HL-60/S4 treated with retinoic acid at 250 ng/mL for 4 days and 3 days (cell line): Measurements from ENCODE around the gene LLGL2.

Experiments used
- in situ Hi-C: fragments of 300-500 bp; cut with MboI; formaldehyde crosslinking; loops from 2 replicates; pipeline ENCODE4 v1.7.0; 2022; ENCODE audit warnings: low sequenced_read_pairs

LLGL2 gene

DNA sequence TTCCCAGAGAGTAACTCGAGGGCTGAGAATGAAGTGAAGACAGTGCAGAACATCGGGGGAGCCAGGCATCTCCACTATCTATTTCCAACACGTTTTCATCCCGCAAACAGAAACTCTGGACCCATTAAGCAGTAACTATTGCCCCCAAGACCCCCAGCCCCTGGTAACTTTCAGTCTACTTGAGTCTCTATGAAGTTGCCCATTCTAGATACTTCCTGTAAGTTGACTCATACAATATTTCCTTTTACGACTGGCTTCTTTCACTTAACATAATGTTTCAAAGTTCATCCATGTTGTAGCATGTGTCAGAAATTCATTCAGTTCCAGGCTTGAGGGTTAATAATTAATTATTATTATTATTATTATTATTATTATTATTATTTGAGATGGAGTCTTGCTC, 81.6 kb downstream of the LLGL2 start:
- in situ Hi-C loops = no loop called here

DNA sequence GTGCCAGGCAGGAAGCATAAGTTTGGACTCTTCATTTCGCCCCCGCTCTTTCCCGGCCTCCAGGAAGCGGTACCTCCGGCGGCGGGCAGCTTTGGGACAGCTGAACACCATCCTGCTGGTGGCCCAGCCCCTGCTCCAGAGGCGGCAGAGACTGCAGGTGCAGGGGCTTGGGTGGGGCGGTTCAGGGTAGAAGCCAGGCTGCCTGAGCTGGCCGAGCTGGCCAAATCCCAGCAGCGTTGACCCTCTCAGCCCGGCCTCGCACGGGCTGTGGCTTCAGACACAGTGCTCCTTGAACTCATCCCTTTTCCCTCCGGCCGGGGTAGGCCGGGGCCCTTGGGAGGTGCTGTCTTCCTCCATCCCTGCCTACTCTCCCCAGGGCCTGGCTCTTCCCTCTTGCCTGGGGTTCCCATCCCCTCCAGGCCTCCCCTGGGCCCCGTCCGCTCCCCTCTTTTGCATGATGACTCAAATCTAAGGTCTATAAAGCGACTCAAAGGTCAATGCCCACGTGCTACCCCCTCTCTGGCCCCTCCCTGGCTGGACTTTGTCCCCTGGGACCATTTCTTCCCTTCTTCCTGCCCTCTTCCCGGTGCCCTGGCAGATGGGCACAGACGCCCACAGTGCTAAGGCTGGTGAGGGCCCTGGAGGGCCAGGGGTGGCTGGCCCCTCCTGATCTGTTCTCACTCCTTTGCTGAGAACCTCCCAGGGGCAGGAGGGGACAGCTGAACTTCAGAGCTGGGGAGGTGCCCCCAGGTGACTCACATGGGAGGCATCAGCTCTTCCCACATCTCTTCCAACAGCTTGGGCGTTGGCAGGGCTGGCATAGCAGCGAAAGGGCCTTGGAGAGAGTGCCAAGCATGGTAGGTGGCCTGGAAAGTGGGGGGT, 84.8 kb downstream of the LLGL2 start:
- in situ Hi-C loops = no loop called here

DNA sequence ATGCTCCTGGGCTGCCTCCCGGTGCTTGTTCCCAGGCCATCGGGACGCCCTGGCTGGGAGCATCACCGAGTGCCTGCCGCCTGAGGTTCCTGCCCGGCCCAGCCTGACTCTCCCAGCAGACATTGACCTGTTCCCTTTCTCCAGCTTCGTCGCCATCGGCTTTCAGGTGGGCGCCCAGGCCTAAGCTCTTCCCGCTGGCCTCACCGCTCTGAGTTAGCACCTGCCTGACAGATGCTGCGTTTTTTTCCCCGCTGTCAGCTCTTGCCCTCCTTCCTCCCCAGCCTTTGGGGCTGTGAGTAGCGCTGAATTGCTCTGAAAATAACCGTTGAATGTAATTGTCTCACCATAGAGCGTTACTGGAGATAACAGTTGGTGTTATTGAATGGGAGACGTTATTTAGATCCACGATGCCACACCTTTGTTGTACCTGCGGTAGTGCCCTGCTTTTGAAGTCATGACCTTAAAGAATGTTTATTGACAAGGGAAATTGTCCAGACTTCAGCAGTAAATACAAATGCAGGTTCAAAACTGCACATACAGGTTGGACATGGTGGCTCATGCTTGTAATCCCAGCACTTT, 86.4 kb downstream of the LLGL2 start:
- in situ Hi-C loops = no loop called here

DNA sequence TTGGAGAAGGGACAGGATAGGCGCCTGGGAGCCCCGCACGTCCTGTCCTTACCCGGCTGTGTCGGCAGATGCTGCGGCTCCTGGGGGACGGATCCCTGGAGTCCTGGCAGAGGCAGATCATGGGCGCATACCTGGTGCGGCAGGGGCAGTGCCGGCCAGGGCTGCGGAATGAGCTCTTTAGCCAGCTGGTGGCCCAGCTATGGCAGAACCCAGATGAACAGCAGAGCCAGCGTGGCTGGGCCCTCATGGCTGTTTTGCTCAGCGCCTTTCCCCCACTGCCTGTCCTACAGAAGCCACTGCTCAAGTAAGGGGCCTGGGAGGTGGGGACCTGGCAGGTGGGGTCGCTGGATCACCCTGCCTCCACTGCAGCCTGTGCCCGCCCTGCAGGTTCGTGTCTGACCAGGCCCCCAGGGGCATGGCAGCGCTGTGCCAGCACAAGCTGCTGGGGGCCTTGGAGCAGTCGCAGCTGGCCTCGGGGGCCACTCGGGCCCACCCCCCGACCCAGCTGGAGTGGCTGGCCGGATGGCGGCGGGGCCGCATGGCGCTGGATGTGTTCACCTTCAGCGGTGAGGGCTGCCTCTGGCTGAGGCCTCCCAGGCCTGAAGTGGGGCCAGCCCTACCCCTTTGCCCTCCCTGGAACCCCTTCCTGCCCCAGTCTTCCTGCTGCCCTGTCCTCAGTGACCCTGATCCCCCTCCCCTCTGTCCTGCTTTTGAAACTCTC, 87.6 kb downstream of the LLGL2 start:
- in situ Hi-C loops = no loop called here

DNA sequence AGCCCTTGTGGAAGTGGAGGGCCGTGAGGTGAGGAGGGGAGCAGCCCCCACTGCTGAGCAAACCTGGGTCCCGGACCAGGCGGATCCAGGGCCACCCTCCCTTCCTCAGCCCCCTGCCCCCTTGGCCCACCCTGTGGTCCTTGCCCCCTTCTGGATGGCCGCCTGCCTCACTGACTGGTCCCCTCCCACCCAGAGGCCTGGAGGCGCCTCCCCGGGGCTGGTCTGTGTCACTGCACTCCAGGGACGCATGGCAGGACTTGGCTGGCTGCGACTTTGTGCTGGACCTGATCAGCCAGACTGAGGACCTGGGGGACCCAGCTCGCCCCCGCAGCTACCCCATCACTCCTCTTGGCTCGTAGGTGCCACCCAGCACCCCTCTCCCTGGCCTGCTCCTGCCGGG, 88.5 kb downstream of the LLGL2 start:
- in situ Hi-C loops = no loop called here

DNA sequence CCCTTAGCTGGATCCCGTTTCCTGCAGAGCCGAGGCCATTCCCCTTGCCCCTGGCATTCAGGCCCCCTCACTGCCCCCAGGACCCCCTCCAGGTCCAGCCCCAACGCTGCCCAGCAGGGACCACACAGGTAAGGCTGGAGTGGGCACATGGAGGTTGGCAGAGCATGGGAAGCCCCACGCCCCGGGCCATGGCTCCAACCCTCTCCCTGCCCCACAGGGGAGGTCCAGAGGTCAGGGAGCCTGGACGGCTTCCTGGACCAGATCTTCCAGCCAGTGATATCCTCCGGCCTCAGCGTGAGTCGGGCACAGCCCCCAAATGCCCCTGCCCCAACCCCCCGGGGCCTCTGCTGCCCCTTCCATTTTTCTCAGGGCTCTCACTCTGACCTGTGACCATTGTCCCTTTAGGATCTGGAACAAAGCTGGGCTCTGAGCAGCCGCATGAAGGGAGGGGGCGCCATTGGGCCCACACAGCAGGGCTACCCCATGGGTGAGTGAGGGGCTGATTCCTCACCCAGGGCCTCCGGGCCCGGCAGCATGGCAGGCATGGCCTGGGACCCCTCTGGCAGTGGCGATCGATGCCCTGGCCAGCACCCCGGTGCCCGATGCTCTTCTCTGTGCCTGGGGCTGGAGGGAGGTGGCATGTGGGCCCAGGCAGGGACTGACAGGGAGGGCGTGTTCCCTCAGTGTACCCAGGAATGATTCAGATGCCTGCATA, 89.2 kb downstream of the LLGL2 start:
- in situ Hi-C loops = no loop called here

DNA sequence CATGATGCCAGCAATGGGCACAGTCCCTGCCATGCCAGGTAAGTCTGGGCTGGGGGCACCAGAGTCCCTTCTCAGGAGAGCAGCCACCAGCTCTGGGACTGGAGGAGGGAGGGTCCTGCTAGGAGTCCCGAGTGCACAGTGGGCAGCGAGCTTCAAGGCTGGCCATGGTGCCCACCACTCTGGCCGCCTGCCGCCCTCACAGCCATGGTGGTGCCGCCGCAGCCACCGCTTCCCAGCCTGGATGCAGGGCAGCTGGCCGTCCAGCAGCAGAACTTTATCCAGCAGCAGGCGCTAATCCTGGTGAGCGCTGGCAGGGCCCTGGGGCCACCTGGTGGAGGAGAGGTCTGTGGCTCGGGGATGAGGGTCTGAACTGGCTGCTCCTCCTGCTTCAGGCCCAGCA, 89.8 kb downstream of the LLGL2 start:
- in situ Hi-C loops = no loop called here

DNA sequence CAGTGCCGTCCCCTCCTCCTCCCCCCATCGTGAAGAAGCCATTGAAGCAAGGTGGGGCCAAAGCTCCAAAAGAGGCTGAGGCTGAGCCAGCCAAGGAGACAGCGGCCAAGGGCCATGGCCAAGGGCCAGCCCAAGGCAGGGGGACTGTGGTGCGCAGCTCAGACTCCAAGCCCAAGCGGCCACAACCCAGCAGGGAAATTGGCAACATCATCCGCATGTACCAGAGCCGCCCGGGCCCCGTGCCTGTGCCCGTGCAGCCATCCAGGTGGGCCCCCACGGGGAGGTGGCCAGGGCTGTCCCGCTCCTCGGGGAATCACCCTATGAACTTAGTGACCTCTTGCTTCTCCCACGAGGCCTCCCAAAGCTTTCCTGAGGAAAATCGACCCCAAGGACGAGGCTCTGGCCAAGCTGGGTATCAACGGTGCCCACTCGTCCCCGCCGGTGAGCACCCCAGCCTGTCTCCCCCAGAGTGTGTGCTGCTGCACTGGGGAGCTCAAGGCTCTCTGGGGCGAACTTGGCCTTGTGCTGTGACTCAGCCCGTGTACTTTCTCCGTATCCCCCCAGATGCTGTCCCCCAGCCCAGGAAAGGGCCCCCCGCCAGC, 91.1 kb downstream of the LLGL2 start:
- in situ Hi-C loops = no loop called here

DNA sequence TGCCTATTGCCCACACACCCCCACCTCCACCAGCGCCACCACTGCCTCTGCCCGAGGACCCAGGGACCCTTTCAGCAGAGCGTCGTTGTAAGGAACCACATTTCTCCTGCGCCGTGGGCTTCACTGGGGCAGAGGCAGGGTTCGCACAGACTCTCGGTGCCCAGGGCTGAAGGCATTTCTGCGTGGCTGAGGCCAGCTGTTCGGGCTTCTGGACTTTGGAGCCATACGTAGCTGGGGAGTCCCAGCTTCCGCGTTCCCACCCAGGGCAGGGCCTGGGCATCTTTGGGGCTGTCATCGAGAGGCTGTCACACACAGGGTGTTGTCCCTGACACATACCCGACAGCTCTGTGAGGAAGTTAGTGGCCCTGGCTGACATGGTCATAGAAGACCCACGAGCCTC, 91.7 kb downstream of the LLGL2 start:
- in situ Hi-C loops = no loop called here

DNA sequence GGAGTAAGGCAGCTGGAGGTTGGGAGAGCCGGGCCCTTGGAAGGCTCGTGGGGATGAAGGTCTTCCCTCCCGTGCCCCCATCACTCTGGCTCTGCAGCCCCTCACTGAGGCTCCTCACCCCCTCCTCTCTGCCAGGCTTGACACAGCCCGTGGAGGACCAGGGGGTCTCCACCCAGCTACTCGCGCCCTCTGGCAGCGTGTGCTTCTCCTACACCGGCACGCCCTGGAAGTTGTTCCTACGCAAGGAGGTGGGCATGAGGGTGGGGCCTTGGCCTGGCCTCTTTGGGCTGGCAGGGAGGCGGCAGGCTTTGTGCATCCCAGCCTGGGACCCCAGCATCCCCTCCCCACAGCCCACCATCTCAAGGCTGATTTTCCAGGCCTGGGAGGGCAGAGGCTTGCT, 92.2 kb downstream of the LLGL2 start:
- in situ Hi-C loops = no loop called here

DNA sequence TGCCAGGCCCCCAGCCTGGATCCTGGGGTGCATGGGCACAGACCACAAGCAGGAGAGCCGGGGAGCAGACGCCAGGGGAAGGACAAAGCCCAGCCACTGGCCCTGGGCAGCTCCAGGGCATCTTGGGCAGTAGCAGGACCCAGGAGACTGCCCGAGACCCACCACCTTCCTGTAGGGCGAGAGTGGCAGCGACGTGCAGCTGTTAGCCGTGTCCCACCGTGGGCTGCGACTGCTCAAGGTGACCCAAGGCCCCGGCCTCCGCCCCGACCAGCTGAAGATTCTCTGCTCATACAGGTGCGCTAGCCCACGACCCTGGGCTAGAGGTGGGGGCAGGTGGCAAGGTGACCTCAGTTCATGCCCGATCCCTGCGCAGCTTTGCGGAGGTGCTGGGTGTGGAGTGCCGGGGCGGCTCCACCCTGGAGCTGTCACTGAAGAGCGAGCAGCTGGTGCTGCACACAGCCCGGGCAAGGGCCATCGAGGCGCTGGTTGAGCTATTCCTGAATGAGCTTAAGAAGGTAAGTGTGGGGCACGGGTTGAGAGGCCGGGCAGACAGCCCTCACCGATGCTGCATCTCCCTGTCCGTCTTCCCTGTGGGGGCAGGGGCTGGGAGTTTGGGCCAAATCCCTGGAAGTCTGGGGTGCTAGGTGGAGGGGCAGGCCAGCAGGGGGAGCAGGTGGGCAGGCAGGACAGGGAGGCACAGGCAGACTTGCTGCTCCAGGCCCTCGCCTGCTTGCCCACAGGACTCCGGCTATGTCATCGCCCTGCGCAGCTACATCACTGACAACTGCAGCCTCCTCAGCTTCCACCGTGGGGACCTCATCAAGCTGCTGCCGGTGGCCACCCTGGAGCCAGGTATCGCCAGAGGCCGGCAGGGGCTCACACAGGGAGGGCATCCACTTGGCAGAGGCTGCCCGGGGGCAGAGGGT, 94.3 kb downstream of the LLGL2 start:
- in situ Hi-C loops = no loop called here

DNA sequence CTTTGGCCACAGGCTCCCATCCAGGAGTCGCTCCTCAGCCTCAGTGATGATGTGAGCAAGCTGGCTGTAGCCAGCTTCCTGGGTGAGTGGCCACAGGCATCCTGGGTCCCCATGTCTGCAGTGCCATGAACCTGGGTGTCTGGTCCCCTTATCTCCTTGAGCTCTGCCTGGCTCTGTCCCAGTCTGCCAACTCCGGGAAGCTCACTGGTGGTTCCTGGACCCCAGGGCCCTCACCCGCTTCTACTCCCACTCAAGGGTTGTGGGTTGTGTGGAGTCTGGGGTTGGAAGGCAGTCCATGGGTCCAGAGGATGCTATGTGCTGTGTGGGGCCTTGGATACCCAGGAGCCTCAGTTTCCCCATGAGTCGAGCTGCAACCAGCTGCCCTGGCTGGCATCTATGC, 96.0 kb downstream of the LLGL2 start:
- in situ Hi-C loops = no loop called here

DNA sequence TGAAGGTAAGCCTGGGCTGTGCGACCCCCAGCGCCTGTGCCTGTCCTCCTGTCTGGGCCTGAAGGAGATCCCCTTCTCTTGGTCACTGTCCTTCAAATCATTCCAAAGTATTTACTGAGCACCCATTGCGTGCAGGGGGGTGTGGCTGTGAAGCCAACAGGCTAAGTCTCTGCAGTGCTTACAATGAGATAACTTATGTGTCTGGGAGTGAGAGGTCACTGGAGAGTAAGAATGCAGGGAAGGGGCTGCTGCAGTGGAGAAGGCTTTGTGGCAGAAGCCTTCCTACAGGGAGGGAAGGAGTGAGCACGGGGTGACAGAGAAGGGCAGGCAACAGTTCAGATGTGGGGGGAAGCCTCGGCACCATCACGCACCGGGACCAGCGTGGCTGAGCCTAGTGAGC, 96.6 kb downstream of the LLGL2 start:
- in situ Hi-C loops = no loop called here

DNA sequence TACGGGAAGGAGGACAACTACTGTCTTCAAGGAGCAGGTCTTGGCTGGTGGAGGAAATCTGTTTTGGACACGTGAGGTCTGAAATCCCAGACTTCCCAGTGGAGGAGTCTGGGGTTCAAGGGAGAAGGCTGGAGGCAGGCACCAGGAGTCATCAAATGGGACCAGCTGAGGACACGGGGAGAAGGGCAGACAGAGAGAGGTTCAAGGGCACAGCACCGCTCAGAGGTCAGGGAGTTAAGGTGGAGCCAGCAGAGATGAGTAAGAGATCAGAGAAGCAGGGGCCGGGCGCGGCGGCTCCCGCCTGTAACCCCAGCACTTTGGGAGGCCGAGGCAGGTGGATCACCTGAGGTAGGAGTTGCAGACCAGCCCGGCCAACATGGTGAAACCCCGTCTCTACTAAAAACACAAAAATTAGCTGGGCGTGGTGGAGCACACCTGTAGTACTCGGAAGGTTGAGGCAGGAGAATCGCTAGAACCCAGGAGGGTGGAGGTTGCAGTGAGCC, 97.3 kb downstream of the LLGL2 start:
- in situ Hi-C loops = no loop called here

DNA sequence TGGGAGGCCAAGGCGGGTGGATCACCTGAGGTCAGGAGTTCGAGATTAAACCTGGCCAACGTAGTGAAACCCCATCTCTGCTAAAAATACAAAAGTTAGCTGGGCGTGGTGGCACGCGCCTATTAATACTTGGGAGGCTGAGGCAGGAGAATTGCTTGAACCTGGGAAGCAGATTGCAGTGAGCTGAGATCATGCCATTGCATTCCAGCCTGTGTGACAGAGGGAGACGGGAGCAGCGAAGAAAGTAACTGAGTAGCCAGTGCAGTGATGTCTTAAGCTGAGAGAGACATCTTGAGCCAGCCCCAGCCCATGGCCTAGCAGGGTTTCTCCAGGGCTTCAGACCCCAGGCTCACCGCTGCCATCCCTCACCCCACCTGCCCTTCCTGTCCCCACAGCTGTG, 97.9 kb downstream of the LLGL2 start:
- in situ Hi-C loops = no loop called here

DNA sequence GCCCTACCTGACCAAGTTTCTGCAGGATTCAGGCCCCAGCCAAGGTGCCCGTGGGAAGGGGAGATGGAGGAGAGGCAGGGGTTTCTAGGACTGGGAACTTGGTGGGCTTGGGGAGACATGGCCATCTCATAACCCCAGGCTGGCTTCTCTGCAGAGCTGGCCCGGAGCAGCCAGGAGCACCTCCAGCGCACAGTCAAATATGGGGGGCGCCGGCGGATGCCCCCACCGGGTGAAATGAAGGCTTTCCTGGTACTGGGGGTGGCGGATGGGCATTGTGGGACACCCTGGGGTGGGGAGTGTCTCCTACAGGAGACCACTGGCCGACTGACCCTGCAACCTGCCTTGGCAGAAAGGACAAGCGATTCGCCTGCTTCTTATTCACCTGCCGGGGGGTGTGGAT, 98.5 kb downstream of the LLGL2 start:
- in situ Hi-C loops = no loop called here
